SHP77 treated with DMSO at 0.1 percent for 48 hours (cell line): ENCODE results near the gene ISCU.

ENCODE experiments used
- DNase-seq: peaks from one replicate; lab custom pipeline; 2025; lab: John Stamatoyannopoulos, UW

Gene ISCU

DNA sequence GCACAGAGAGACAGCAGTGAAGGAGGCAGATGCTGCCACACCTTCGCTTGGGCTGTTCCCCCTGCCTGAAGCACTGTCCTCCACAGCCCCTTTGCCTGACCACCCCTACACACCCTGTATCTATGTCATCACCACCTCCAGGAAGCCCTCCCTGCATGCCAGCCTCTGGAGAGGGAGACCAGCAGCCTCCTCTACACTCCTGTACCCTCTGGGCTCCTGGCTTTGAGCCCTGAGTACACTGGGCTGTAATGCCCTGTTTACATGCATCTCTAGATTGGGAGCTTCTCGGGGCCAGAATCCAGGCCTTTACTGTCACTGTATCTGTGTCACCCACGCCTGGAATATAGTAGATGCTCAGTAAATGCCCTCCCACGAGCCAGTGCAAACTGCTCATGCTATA is 41.3 kb downstream of the ISCU start:
- DNase-seq: no peak

DNA sequence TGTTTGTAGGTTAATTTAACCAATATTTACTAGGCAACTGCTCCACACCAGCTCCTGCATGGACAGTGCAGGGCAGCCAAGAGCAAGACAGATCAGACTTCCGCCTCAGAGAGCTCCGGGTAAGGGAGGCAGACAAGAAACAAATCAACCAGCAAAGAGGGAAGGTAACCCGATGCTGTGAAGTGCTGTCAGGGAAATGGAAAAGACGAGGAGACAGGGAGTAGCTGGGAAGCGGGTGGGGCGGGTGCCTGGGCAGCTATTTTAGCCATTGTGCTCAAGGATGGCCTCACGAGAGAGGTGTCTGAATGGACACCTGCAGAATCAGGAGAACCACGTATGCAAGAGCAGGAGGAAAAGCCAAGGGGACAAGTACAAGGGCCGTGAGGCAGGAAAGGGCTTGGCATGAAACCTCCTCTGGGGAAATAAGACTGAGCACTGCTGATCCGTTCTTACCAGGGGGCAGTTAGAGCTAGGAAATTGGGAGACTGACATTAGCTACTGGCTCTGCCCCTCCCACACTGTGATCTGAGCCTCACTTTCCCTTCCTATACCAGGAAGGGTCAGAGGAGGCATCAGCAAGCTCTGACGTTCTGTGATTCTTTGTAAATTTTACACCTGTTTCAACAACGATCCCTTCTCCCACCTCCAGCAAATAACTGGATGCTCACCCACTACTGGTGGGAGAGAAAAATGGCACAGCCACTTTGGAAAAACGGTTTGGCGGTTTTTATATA is 42.0 kb downstream of the ISCU start:
- no peak for DNase-seq

DNA sequence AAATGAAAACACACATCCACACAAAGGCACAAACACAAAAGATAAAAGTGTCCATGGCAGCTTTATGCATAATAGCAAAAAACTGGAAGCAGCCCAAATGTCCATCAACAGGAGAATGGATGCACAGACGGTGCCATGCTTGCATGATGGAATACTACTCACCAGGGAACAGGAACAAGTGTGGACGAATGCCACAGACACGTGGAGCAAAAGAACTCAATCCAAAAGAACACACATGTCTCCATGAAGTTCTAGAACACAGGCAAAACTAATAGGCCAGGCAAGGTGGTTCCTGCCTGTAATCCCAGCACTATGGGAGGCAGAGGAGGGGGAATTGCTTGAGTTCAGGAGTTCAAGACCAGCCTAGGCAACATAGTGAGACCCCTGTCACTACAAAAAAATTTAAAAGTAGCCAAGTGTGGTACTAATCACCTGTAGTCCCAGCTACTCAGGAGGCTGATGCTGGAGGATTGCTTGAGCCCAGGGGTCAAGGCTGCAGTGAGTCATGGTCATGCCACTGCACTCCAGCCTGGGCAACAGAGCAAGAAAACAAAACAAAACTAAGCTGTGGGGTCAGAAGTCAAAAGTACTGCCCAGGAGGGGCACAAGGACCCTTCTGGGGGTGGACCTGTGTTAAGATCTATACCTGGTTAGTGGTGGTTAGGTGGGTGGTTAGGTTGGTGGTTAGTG is 42.7 kb downstream of the ISCU start:
- DNase-seq: no peak

DNA sequence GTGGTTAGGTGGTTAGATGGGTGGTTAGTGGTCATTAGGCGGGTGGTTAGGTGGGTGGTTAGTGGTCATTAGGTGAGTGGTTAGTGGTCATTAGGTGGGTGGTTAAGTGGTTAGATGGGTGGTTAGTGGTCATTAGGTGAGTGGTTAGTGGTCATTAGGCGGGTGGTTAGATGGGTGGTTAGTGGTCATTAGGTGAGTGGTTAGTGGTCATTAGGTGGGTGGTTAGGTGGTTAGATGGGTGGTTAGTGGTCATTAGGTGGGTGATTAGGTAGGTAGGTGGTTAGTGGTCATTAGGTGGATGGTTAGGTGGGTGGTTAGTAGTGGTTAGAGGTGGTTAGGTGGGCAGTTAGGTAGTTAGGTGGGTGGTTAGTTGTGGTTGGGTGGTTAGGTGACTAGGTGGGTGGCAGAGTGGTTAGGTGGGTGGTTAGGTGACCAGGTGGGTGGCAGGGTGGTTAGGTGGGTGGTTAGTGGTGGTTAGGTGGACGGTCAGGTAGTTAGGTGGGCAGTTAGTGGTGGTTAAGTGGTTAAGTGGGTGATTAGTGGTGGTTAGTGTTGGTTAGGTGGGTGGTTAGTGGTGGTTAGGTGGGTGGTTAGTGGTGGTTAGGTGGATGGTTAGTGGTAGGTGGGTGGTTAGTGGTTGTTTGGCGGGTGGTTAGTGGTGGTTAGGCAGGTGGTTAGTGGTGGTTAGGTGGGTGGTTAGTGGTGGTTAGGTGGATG is 43.5 kb downstream of the ISCU start:
- no peak for DNase-seq

DNA sequence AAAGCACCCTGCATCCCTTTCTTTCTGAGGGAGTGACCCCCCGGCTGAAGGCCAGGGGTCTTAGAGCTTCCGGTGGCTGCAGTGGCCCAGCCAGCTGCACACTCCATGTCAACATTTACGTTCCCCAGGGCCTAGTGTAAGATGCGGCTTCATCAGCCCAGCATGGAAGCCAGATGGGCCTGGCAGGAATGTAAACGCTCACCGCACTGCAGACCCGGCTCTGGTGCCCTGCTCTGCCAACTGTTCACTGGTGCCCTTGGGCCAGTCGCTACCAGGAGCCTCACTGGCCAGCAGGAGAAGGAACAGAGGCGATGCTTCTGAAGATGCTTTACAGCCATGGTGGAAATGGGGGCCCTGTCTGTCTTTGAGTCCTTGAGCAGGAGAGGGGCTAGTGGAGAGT is 44.1 kb downstream of the ISCU start:
- DNase-seq: no peak

DNA sequence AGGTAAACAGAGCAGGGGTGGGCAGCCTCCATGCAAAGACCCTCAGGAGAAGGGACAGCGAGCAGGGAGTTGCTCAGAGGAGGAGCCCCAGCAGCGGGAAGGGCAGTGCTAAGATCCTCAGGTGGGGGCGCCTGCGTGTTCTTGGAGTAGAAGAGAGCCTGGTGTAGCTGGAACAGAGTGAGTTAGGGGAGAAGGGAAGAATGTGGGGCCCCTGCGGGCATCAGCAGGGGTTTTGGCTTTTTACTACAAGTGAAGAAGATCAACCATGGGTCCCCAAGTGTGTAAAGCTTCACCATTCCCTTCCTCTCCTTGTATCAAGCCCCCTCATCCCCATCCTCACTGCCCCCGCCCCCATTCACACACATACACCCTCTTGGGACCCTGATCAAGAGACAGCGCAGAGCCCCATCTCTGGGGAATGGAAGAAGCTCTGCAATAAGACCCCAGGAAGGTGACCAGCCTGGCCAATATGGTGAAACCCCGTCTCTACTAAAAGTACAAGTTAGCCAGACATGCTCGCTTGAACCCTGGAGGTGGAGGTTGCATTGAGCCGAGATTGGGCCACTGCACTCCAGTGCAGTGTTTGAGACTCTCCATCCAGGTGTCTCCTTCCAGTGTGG is 45.7 kb downstream of the ISCU start:
- no peak for DNase-seq

DNA sequence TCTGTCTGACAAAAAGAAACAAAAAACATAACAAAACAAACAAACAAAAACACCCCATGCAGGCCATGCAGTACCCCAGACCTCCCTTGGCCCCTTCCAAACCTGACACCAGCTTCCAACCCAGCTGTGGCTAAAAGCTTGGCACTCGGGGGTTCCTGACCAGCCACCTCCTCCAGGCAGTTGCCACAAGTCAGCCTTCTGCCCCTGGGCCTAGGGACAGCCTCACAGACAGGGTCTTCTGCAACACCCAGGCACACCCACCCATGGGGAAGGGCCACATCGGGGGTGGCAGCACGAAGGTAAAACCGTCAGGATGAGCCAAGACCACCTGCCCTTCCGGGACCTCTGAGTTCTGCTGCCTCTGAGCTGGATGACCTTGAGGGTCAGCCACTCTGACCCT is 46.2 kb downstream of the ISCU start:
- DNase-seq: no peak

DNA sequence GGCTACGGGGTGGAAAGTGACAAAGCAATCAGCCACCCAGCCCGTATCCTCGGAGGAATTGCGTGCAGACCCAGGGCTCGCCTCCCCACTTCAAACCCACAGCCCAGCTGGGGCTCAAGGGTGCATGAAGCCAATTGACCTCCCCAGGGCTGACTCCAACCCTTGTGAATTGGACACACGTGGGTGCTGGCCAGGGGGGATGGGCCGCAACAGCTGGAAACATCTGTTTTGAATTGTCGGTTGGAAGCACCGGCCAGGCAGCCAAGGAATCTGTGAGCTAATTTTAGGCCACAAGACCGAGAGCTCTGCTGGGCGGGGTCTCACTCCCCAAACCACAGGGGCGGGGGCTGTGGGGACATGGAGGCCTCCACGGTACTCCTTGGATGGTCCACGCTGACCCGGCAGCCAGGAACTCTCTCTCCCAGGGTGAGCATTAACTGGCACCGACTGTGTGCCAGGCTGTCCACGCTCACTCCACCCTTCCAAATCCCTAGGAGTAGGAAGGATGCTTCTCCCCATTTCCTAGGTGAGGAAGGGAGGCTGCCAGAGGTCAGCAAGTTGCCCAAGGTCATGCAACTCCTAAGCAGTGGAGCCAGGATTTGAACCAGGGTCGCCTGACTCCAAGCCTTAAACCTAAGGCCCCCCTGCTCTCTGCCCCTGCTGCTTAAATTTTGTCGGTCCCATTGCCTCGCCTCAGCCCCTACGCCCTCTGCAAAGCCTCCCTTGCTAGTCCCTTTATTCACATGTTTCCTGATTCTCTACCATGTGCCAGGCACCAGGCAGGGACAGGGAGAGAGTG is 47.3 kb downstream of the ISCU start:
- DNase-seq: no peak

DNA sequence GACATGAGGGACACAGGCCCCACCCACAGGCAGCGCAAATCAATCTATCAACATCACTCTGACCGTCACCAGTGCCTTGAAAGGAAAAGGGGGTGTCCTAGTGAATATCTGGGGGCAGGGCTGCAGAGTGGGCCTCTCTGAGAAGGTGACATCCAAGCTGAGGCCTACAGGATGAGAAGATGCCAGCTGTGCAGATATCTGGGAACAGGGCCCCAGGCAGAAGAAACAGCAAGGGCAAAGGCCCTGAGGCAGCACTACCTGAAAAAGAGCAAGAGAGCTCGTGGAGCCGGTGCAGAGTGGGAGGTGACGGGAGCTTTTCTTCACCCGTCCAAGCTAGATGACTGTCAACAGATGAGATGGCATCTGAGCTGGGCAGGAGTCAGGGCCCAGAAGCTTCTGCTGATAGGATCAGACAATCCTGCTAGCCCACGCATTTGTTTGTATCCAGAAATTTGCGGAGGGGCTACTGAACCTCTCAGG is 48.0 kb downstream of the ISCU start:
- DNase-seq: no peak

DNA sequence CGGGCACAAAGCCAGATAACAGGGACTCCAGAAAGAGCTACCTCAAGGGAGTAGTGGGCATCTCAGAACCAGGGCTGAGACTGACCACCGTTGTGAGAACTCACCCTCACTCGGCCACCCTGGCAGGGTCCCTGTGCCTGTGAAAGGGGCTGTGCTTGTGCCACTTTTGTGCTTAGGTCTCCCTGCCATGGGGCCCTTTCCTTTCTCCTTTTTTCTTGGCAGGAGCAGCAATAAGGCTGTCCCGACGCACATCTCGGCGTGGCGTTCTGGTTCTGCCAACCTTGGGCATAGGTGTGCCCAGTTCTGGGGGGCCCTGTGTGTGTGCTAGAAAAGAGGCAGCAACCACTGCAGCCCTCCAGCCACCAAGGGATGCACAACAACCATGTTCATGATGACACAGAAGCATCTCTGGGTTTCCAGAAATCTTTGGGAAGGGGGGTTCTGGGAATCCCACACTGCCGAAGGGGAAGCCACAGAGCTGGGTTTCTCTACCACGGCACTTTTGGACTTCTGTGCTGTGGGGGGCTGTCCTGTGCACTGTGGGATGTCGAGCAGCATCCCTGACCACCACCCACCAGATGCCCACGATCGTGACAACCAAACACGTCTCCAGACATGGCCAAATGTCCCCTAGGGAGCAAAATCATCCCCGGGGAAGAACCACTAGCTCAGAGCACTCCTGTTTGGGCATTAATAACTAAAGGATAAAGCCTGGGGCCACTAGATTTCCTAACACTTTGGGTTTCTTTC is 48.6 kb downstream of the ISCU start:
- DNase-seq: no peak

DNA sequence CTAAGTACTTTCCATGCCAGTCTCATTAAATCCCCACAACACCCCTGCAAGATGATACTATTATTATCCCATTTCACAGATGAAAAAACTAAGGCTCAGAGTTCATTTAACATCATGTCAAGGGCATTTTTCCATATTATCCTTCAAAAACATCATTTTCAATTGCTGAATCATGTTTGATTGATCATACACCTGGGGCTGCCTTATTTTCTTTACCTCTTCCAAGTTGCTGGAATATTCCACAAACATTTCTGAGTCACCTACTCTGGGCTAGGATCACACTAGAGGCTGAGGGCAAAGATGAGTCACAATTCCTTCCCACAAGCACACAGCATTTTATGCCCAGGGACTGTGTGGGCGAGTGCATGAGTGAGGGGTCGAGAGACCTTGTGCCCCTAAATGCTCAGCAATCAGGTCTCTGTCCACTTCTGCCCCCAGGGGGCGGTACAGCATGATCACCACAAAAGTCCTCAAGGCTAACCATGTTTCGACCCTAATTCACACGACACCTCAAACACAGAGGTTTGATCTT is 49.6 kb downstream of the ISCU start:
- no peak for DNase-seq

DNA sequence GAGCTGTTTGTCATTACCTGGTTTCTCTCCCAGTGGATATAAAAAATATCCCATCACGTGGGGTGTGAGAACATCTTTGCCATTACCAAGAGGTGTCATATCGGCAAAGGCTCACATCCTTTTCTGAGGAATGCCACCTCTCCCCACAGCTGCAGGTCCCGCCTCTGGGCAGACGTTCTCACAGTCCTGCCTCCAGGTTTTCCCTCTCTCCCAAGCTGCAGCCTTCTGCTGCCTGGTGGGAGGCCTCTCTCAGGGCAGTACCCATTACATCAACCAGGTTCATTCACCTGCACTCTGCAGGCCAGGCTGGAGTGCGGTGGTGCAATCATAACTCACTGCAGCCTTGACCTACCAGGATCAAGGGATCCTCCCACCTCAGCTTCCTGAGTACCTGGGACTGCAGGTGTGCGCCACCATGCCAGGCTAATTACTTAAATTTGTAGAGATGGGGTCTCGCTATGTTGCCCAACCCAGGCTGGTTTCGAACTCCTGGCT is 50.4 kb downstream of the ISCU start:
- no peak for DNase-seq

DNA sequence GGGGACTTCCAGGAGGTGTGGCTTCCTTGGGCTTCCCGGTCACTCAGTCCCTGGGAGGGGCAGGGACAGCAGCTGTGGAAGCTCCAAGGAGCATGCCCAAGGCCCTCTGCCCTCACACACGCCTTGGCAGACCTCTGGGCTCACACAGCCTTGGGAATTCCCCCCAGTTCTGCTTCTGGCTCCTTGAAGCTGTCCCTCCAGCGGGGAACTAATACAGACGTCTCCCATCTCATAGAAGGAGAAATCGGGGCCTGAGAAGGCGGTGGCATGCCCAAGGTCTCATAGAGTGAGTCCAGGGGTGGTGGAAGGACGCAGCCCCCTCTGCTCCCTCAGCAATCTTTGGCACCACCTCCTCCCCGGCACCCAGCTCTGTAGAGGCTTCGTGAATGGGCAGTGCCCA is 51.2 kb downstream of the ISCU start:
- no peak for DNase-seq

DNA sequence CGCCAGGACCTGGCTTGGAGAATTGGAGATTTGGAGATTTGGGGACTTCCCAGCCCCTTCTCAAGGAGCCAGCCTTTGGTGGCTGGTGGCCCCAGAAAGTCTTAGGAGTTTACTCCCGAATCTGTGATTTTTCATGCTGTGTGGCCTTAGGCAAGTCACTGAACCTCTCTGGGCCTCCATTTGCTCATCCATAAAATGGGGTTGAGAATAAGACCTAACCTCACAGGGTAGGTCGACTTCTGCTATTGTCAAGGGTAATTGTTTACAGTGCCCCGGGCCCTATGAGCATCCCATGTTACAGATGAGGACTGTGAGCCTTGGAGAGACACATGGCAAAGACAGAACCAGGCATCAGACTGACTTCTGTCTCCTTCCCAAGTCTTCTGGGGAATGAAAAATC is 51.6 kb downstream of the ISCU start:
- no peak for DNase-seq

DNA sequence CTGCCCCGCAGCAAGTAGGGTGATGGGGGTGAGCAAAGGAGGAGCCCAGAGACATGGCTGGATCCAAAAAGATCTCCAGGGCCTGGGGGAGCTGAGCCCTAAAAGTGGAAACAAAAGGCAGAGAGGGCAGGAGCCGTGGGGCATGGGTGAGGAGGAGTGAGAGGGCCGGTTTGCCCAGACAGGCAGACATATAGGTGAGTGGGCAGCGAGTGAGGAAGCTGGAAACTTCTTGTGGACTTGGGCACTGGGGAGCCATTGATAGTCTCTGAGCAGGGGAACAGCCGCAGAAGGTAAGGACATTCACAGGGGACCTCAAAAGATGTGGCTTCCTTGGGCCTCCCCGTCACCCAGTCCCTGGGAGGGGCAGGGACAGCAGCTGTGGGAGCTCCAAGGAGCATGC is 52.2 kb downstream of the ISCU start:
- DNase-seq: no peak

DNA sequence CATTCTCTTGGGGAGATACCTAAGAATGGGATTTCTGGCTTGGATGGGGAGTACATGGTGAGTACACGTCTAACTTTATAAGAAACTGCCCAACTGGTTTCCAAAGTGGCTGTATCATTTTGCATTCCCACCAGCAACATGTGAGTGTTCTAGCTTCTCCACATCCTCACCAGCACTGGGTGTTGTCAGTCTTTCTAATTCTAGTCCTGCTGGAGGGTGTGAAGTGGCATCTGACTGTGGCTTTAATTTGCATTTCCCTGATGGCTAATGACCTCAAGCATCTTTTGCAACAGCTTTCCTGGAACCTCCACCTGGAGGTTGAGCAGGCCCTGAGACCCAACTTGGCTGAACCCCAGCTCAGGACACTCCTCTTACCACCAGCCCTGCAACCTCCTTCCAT is 53.5 kb downstream of the ISCU start:
- no peak for DNase-seq

DNA sequence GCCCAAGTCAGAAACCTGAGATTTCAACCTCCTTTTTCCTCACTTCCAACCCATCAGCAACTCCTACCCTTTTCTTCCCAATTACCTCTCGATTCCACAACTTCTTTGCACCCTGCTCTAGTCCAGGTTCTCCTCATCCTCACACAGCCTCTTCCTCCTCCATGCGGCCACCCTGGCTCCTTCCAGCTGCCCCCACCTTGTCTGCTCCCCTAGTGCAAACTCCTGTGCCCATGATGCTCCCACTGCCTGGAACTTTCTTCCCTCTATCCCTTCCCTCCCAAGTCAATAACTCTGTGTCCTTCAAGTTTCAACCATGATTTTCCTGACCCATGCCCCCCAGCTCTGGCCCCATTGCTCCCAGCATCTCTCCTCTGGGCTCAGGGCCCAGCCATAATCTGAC is 54.0 kb downstream of the ISCU start:
- DNase-seq: no peak

DNA sequence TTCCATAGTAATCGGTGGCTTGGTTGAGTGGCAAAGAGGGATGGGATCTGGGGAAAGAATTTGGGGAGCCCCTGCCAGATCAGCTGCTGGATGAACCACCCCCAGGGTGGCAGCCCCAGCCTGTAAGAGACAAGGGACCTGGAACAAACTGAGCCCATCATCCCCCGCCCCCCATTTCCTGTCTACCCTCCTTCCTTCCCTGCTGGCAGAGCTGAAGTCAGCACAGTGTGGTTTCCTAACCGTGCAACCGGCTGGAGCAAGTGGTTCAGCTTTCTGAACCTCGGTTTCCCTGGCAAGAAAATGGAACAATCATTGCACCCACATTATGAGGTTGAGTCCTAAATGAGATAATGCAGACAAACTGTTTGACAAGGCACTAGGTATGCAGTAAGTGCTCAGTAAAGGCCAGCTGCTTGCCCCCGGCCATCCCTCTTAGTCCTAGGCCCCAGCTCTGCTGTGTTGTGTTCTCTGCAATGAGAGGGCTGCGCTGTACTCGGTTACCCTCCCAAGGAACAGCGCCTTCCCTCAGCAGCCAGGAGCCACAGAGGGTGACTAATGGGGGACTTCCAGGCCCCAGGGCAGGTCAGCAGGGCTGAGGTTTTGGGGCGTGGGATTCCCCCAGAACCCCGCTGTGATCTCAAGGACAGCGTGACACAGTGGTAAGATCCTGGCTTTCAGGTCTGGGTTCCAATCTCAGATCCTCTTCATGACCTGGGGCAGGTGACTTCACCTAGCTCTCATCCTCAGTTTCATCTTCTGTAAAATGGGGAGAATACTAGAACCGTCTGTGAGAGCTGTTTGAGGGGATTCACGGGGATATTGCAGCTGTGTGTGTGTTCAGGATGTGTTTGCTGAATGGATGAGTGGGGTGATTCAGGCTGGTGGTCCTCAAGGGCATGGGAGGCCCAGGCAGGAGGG is 54.8 kb downstream of the ISCU start:
- no peak for DNase-seq
